MCF 10A (cell line): ENCODE results near the gene RAB10. TPM values are rescaled to one million over a fixed set of nuclear protein-coding genes. Genes with fewer than 3 reads are reported as not detected.

ENCODE experiments used
- BruUV-seq: library from RNA; stranded (reverse); fragments of 400-500 nt; replicated peaks from 2 replicates; lab custom pipeline; 2021; lab: Mats Ljungman, UMichigan
- CTCF ChIA-PET: fragments of 300-600 bp; sonication (Branson Sonifier 250); formaldehyde crosslinking; extraction: SDS; loops from one replicate; lab custom pipeline; 2021; ENCODE audit warnings: antibody characterized with exemption, inconsistent platforms; lab: Yijun Ruan, JAX
- POLR2A ChIA-PET: fragments of 300-600, 350-650 bp; sonication (Branson Sonifier 250); formaldehyde crosslinking; extraction: SDS; loops from one replicate; lab custom pipeline; 2020; ENCODE audit warnings: antibody characterized with exemption, inconsistent platforms; lab: Yijun Ruan, JAX
- DNase-seq: peaks from one replicate; pipeline ENCODE4 v3.0.0-alpha.2; 2018; ENCODE audit not compliant: unreplicated experiment
- H3K27ac Mint-ChIP-seq: one replicate; pipeline ENCODE4 v1.8.0; 2022; ENCODE audit warnings: mild to moderate bottlenecking, low read depth, mixed read lengths; ENCODE audit not compliant: unreplicated experiment
- H3K27me3 Mint-ChIP-seq: one replicate; pipeline ENCODE4 v1.8.0; 2022; ENCODE audit warnings: mixed read lengths; ENCODE audit not compliant: insufficient read depth, unreplicated experiment
- H3K36me3 Mint-ChIP-seq: one replicate; pipeline ENCODE4 v1.8.0; 2022; ENCODE audit warnings: mild to moderate bottlenecking, moderate library complexity, mixed read lengths; ENCODE audit not compliant: insufficient read depth, unreplicated experiment
- H3K4me1 Mint-ChIP-seq: one replicate; pipeline ENCODE4 v1.8.0; 2022; ENCODE audit warnings: mixed read lengths; ENCODE audit not compliant: insufficient read depth, unreplicated experiment
- H3K4me3 Mint-ChIP-seq: one replicate; pipeline ENCODE4 v1.8.0; 2022; ENCODE audit warnings: mild to moderate bottlenecking, moderate library complexity, mixed read lengths; ENCODE audit not compliant: unreplicated experiment
- H3K9me3 Mint-ChIP-seq: one replicate; pipeline ENCODE4 v1.8.0; 2022; ENCODE audit warnings: mixed read lengths; ENCODE audit not compliant: unreplicated experiment
- CTCF ChIP-seq: fragments of 200-600 bp; IDR thresholded peaks from one replicate; pipeline ENCODE4 v1.8.0; 2022; ENCODE audit warnings: antibody characterized with exemption, mild to moderate bottlenecking; ENCODE audit not compliant: unreplicated experiment
- intact Hi-C: fragments of 100-400 bp; cut with micrococcal nuclease; formaldehyde crosslinking; loops from 2 replicates; pipeline ENCODE4 v1.14.1; 2022
- total RNA-seq: library from RNA; stranded (reverse); gene quantifications from 2 replicates; pipeline ENCODE4 v1.2.3, GENCODE V29; 2022

Gene RAB10
- total RNA-seq, 1 experiment from 2014 or later: 147 TPM

DNA sequence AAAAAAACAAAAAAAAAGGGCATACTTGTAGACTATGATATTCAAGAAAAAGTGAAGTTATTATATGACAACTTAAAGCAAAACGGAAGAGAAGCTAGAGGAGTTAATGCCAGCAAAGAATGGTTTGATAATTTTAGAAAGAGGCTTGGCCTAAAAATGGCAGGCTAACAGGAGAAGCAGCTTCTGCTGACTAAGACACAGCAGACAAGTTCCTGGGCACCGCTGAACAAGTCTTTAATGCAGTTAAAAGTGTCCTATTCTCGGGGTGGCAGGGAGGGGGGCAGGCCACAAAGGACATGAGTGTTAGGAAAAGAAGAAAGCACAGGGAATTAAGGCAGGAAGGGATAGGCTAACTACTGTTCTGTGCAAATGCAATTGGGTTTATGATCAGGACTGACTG lies 88.7 kb downstream of the RAB10 start:
- no peak overlapping the region for H3K27ac Mint-ChIP-seq
- BruUV-seq: no TSS peak
- H3K4me3 Mint-ChIP-seq: no peak overlapping the region
- CTCF ChIA-PET: interaction anchor here (0.6 kb wide), 2 partner anchors 150 to 451 kb away, joined by 3 to 4 read pairs; no protein-coding TSS in a partner anchor
- peaks cover 26% of the 10 kb centered on the region for H3K36me3 Mint-ChIP-seq
- no peak for DNase-seq
- H3K9me3 Mint-ChIP-seq: no peaks in the 10 kb centered on the region
- no peaks in the 10 kb centered on the region for H3K27me3 Mint-ChIP-seq
- POLR2A ChIA-PET: interaction anchor here (0.9 kb wide), 1 partner anchor 14 kb away, joined by 3 read pairs; no protein-coding TSS in a partner anchor
- no peaks in the 10 kb centered on the region for H3K4me1 Mint-ChIP-seq
- no peak for TF ChIP-seq CTCF
- intact Hi-C loops: no loop called here

DNA sequence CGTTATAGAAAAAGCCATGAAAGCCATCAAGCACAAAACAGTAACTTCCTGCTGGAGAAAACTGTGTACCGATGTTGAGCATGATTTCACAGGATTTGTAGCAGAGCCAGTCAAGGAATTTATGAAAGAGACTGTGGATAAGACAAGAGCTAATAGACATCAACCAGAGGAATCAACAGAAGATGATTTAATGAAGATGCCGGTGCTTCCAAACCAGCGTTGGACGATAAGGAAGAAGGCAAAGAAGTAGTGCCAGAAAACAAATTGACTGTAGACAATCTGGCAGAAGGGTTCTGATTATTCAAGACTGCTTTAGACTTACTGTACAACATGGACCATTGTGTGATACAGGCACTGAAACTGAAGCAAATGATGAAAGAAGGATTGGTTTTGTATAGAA lies 89.5 kb downstream of the RAB10 start:
- Mint-ChIP-seq H3K4me1 (no peaks in the 10 kb centered on the region), H3K27ac (no peak overlapping the region), H3K27me3 (no peaks in the 10 kb centered on the region), H3K9me3 (no peaks in the 10 kb centered on the region), H3K36me3 (peaks cover 29% of the 10 kb centered on the region), H3K4me3 (no peak overlapping the region)
- CTCF ChIA-PET: no interaction called here
- intact Hi-C loops: no loop called here
- DNase-seq: no peak
- POLR2A ChIA-PET: no interaction called here
- no peak for TF ChIP-seq CTCF
- BruUV-seq: no TSS peak

GRCh38 chr2:26126074-26126473 lies 92.2 kb downstream of the RAB10 start:
- CTCF ChIA-PET: interaction anchor here (0.6 to 0.8 kb wide), 6 partner anchors 10 to 201 kb away, joined by 3 to 5 read pairs (median 4); no protein-coding TSS in a partner anchor
- no peaks in the 10 kb centered on the region for H3K4me1 Mint-ChIP-seq
- POLR2A ChIA-PET: interaction anchor here (0.8 to 1.0 kb wide), 2 partner anchors 11 to 92 kb away, joined by 3 read pairs; no protein-coding TSS in a partner anchor

DNA sequence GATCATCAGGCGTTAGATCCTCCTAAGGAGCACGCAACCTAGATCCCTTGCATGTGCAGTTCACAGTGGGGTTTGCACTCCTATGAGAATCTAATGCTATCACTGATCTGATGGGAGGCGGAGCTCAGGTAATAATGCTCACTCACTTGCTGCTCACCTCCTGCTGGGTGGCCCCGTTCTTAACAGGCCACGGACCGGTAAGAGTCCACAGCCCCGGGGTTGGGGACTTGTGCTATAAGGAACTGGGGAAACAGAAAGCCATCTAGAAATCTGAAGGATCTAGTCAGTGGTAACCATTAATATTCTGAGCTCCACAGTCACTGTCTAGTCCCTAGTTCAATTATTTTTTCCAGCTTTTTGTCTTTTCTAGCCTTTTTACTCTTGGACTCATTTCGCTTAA lies 94.3 kb downstream of the RAB10 start:
- no peak for DNase-seq
- Mint-ChIP-seq H3K27ac (no peak overlapping the region), H3K9me3 (no peaks in the 10 kb centered on the region), H3K36me3 (peaks cover 43% of the 10 kb centered on the region), H3K4me3 (no peak overlapping the region), H3K27me3 (no peaks in the 10 kb centered on the region), H3K4me1 (no peaks in the 10 kb centered on the region)
- TF ChIP-seq CTCF: no peak
- intact Hi-C loops: no loop called here
- BruUV-seq: no TSS peak
- CTCF ChIA-PET: interaction anchor here (0.7 kb wide), 1 partner anchor 130 kb away, joined by 3 read pairs; no protein-coding TSS in a partner anchor
- POLR2A ChIA-PET: interaction anchor here (0.7 to 1.8 kb wide), 2 partner anchors 21 to 120 kb away, joined by 3 to 6 read pairs; no protein-coding TSS in a partner anchor

More at GRCh38 chr2:26126074-26126473, 92.2 kb downstream of the RAB10 start:
- no peak for DNase-seq
- no TSS peak for BruUV-seq
- TF ChIP-seq CTCF: no peak
- H3K9me3 Mint-ChIP-seq: no peaks in the 10 kb centered on the region
- no peak overlapping the region for H3K27ac Mint-ChIP-seq
- peaks cover 43% of the 10 kb centered on the region for H3K36me3 Mint-ChIP-seq
- H3K27me3 Mint-ChIP-seq: no peaks in the 10 kb centered on the region
- no peak overlapping the region for H3K4me3 Mint-ChIP-seq
- intact Hi-C loops: no loop called here
